SIG-M5 (cell line): ENCODE data around the gene RFXANK.
"Not testable (repeated sequence)": the region's sequence is repeated elsewhere in the genome, so short reads cannot be mapped to it uniquely, and the experiment has no call there.

Experiments
- DNase-seq: peaks from one replicate; lab custom pipeline; 2025; lab: John Stamatoyannopoulos, UW

The RFXANK gene

GRCh38 chr19:19170053-19170872, 21.8 kb upstream of the RFXANK start, which contains the start of gene MEF2B:
Gene MEF2B, minus strand, starts transcription at chr19:19170263. Its CDS starts 19,528 bp downstream, at chr19:19150735.
- no peak for DNase-seq

- DNase-seq: no peak
These were observed 21.0 kb upstream of the RFXANK start for GRCh38 chr19:19170873-19171672.

- DNase-seq: no peak
These were observed 20.1 kb upstream of the RFXANK start for GRCh38 chr19:19171821-19172532.

GRCh38 chr19:19173243-19173642, 18.8 kb upstream of the RFXANK start:
- DNase-seq: not testable (repeated sequence)

- no peak for DNase-seq
These were observed 15.1 kb upstream of the RFXANK start for GRCh38 chr19:19176950-19177349.

GRCh38 chr19:19179548-19180441, 12.3 kb upstream of the RFXANK start:
- DNase-seq: no peak

GRCh38 chr19:19181488-19181998, 10.5 kb upstream of the RFXANK start:
- DNase-seq: no peak

GRCh38 chr19:19185853-19186740, 6.0 kb upstream of the RFXANK start:
- DNase-seq: no peak

GRCh38 chr19:19186742-19187141, 5.3 kb upstream of the RFXANK start:
- no peak for DNase-seq

- no peak for DNase-seq
These were observed 335 bp upstream of the RFXANK start for GRCh38 chr19:19191768-19192077.

GRCh38 chr19:19192910-19193423, 909 bp downstream of the RFXANK start:
- DNase-seq: no peak

GRCh38 chr19:19193926-19194325, 1.9 kb downstream of the RFXANK start:
- DNase-seq: no peak

- DNase-seq: no peak
These were observed 9.9 kb downstream of the RFXANK start for GRCh38 chr19:19201697-19202630.

GRCh38 chr19:19202707-19203011, 10.6 kb downstream of the RFXANK start:
- no peak for DNase-seq

GRCh38 chr19:19203012-19203856, 11.2 kb downstream of the RFXANK start, which contains the start of gene NR2C2AP:
Gene NR2C2AP, minus strand, starts transcription at chr19:19203414. Its CDS starts 354 bp downstream, at chr19:19203060.
- DNase-seq: peak; percentile 41

GRCh38 chr19:19204181-19204580, 12.1 kb downstream of the RFXANK start:
- no peak for DNase-seq

GRCh38 chr19:19205416-19206410, 13.7 kb downstream of the RFXANK start:
- DNase-seq: no peak
